ENCODE data around the gene ATP5MK.
"Not testable (repeated sequence)": the region's sequence is repeated elsewhere in the genome, so short reads cannot be mapped to it uniquely, and the experiment has no call there.

The ATP5MK gene

DNA sequence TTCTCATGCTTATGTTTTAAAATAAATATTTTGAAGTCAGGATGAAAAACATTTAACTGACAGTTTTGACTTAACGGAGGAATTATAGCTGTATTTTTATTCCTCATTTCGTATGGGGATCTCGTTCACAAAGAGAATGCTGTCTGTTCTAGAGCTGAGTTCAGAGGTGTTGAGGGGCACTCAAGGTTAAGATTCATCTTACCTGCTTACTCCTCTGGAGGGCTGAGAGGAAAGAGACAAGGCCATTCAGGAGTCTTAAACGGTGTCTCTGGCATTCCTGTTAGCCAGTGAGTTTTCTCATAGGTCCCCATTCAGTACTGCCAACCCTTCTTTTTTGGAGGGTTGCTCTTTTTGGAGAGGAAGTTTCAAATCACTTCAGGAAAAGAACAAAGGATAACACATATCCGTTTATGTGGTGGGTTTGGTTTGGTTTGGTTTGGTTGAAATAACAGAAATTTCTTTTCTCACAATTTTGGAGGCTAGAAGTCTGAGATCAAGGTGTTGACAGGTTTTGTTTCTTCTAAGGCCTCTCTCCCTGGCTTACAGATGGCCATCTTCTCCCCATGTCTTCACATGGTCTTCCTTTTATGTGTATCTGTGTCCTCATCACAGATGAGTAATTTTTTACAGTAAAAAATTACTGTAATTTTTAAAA lies 32.8 kb upstream of the ATP5MK start:
- no peak overlapping the region for H3K4me3 ChIP-seq (ENCODE audit: control insufficient read depth, low read depth, low read length)
- no peak for DNase-seq (ENCODE audit: low read depth)
- TF ChIP-seq, protein P1, sequence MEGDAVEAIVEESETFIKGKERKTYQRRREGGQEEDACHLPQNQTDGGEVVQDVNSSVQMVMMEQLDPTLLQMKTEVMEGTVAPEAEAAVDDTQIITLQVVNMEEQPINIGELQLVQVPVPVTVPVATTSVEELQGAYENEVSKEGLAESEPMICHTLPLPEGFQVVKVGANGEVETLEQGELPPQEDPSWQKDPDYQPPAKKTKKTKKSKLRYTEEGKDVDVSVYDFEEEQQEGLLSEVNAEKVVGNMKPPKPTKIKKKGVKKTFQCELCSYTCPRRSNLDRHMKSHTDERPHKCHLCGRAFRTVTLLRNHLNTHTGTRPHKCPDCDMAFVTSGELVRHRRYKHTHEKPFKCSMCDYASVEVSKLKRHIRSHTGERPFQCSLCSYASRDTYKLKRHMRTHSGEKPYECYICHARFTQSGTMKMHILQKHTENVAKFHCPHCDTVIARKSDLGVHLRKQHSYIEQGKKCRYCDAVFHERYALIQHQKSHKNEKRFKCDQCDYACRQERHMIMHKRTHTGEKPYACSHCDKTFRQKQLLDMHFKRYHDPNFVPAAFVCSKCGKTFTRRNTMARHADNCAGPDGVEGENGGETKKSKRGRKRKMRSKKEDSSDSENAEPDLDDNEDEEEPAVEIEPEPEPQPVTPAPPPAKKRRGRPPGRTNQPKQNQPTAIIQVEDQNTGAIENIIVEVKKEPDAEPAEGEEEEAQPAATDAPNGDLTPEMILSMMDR (IDR thresholded peaks at IDR 0.05; ENCODE audit: control insufficient read depth, insufficient read depth, low read depth, low read length, missing control alignments), result no peak

DNA sequence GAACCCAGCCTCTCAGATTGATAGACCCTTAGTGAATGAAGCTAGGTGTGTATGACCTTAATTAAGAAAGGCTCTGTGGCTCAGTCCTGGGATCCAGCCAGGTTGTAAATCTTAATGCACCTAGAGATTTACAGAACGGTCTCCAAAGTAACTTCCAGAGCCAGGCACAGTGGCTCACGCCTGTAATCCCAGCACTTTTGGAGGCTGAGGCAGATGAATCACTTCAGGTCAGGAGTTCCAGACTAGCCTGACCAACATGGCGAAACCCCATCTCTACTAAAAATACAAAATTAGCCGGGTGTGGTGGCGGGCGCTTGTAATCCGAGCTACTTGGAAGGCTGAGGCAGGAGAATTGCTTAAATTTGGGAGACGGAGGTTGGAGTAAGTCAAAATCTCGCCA lies 31.6 kb upstream of the ATP5MK start:
- TF ChIP-seq, protein P1 (IDR thresholded peaks at IDR 0.05; ENCODE audit: control insufficient read depth, insufficient read depth, low read depth, low read length, missing control alignments), result no peak
- DNase-seq (ENCODE audit: low read depth), result no peak
- no peak overlapping the region for H3K4me3 ChIP-seq (ENCODE audit: control insufficient read depth, low read depth, low read length)

DNA sequence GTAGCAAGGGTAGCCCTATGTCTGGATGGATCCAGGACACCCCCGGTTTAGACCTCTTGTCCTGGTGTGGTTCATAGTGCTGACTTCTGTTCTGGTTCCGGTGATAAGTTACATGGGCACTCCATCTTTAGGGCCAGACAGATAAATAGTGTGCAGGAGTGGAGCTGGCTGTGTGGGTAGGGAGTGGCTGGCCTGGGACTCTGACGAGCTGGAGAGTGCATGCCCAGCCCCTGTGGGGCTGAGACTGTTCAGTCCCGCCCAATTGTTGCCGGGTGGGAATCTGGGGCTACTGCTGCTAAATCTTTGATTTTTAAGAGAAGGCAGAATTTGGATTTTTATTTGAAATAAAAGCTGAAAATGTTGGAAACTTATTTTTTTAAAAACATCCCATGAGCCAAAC lies 27.5 kb upstream of the ATP5MK start:
- H3K4me3 ChIP-seq (ENCODE audit: control insufficient read depth, low read depth, low read length), result no peak overlapping the region
- TF ChIP-seq, protein P1 (IDR thresholded peaks at IDR 0.05; ENCODE audit: control insufficient read depth, insufficient read depth, low read depth, low read length, missing control alignments), result no peak
- DNase-seq (ENCODE audit: low read depth), result no peak

DNA sequence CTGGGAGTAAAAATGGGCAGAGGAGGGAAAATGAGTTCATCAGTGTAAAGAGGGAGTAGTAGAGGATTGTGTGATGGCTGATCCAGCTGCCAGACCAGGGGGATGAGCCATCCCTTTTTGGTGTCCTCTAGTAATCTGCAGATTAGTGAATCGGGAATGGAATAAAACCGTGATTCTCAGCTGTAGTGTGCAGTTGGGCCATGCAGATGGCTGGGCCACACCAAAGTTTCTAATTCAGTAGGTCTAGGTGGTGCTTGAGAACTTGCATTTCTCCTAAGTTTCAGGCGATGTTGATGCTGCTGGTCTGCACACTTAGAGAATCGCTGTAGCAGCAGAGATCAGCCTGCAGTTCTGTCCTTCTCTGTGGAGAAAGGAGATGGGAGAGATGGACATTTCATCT lies 22.8 kb upstream of the ATP5MK start:
- DNase-seq (ENCODE audit: low read depth), result no peak
- no peak overlapping the region for H3K4me3 ChIP-seq (ENCODE audit: control insufficient read depth, low read depth, low read length)
- TF ChIP-seq, protein P1 (IDR thresholded peaks at IDR 0.05; ENCODE audit: control insufficient read depth, insufficient read depth, low read depth, low read length, missing control alignments), result no peak

DNA sequence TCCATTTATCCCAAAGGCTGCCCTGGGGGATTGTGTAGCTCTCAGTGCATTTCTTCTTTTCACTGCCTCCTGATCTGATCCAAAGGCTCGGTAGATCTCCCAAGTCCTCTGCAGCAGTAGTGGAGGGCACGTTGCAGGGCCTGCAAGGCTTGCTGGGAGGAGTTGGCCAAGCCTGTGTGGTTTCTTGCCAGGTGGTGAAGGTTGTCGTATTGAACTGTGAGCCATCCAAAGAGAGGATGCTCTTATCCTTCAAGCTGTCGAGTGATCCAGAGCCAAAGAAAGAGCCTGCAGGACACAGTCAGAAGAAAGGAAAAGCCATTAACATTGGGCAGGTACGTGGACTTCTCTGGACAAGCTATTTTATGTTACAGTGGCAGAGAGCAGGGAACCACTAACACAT lies 21.3 kb upstream of the ATP5MK start:
- no peak overlapping the region for H3K4me3 ChIP-seq (ENCODE audit: control insufficient read depth, low read depth, low read length)
- TF ChIP-seq, protein P1 (IDR thresholded peaks at IDR 0.05; ENCODE audit: control insufficient read depth, insufficient read depth, low read depth, low read length, missing control alignments), result no peak
- no peak for DNase-seq (ENCODE audit: low read depth)

DNA sequence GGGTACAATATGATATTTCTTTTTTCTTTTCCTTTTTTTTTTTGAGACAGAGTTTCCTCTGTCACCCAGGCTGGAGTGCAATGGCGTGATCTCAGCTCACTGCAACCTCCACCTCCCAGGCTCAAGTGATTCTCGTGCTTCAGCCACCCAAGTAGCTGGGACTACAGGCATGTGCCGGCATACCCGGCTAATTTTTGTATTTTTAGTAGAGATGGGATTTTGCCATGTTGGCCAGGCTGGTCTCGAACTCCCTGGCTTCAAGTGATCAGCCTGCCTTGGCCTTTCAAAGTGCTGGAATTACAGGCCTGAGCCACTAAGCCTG lies 20.8 kb upstream of the ATP5MK start:
- not testable (repeated sequence) for H3K4me3 ChIP-seq (ENCODE audit: control insufficient read depth, low read depth, low read length); DNase-seq (ENCODE audit: low read depth)

DNA sequence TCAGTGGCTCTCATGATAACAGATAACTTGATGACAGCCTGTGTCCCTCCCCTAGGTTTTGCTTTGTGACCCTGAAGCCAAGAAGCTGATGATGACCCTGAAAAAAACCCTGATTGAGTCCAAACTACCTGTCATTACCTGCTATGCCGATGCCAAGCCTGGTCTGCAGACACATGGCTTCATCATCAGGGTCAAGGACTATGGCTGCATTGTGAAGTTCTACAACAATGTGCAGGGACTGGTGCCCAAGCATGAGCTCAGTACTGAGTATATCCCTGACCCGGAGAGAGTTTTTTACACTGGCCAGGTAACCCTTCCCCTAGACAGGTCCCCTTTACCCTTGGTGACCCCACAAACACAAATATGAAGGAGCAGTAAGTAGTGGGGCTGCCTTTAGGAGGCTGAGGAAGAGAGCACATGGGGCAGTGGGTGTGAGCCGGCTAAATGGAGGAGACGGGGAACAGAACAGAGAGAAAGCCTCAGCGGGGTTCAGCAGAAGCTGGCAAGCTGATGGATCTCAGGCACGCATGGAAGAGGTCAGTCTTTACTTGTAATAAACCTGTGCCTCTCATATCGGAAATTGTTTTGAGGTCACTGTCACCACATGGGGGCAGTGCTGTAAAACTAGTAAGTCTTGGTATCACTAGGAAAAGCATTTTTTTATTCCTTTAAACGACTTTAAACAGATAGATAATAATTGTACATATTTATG lies 20.3 kb upstream of the ATP5MK start:
- TF ChIP-seq, protein P1 (IDR thresholded peaks at IDR 0.05; ENCODE audit: control insufficient read depth, insufficient read depth, low read depth, low read length, missing control alignments), result peak; percentile 52
- no peak overlapping the region for H3K4me3 ChIP-seq (ENCODE audit: control insufficient read depth, low read depth, low read length)
- DNase-seq (ENCODE audit: low read depth), result peak; percentile 38
